H1 (cell line): ENCODE measurements around the gene RNFT2. TPM values are rescaled to one million over a fixed set of nuclear protein-coding genes. Genes with fewer than 3 reads are reported as not detected.

Experiments
- CTCF ChIA-PET: fragments of 300-600 bp; sonication (Branson Sonifier 250); formaldehyde crosslinking; loops from one replicate; lab custom pipeline; 2021; ENCODE audit not compliant: partially characterized antibody; lab: Charles Lee
- POLR2A ChIA-PET: fragments of 300-600 bp; sonication (Branson Sonifier 250); formaldehyde crosslinking; loops from one replicate; lab custom pipeline; 2021; ENCODE audit warnings: inconsistent platforms; ENCODE audit not compliant: partially characterized antibody; lab: Charles Lee
- DNase-seq, 2 experiments: peaks; one replicate each; pipeline versions ENCODE4 v3.0.0 to v3.0.0-alpha.2; 2010 to 2022; ENCODE audit warnings: low spot score in 2 of 2, low read depth in 1 of 2, mixed read lengths in 1 of 2
- FAIRE-seq: peaks from 2 replicates; lab custom pipeline; 2011; peaks lifted over from hg19 to GRCh38; lab: Jason Lieb, UNC
- H2AFZ ChIP-seq: 2 replicates; pipeline ENCODE4 v1.8.1; 2012; ENCODE audit warnings: low read length, inconsistent platforms
- H2AK5ac ChIP-seq: 2 replicates; pipeline ENCODE4 v1.6.1; 2013; ENCODE audit warnings: low read depth, low read length
- H2BK120ac ChIP-seq: replicated peaks from 2 replicates; pipeline ENCODE3; 2013; ENCODE audit warnings: low read depth, low read length, inconsistent platforms
- H2BK12ac ChIP-seq: 2 replicates; pipeline ENCODE4 v1.6.1; 2013; ENCODE audit warnings: low read depth, low read length
- H2BK15ac ChIP-seq: 2 replicates; pipeline ENCODE4 v1.6.1; 2013; ENCODE audit warnings: low read length
- H2BK20ac ChIP-seq: 2 replicates; pipeline ENCODE4 v1.6.1; 2013; ENCODE audit warnings: low read length
- H2BK5ac ChIP-seq: 2 replicates; pipeline ENCODE4 v1.6.1; 2013; ENCODE audit warnings: low read depth, low read length
- H3K14ac ChIP-seq: 2 replicates; pipeline ENCODE4 v1.6.1; 2013; ENCODE audit warnings: inconsistent platforms; ENCODE audit not compliant: insufficient read length
- H3K18ac ChIP-seq: 2 replicates; pipeline ENCODE4 v1.6.1; 2013; ENCODE audit warnings: low read length; ENCODE audit errors: extremely low read depth
- H3K23ac ChIP-seq: 2 replicates; pipeline ENCODE4 v1.6.1; 2013; ENCODE audit warnings: inconsistent platforms; ENCODE audit not compliant: insufficient read length
- H3K23me2 ChIP-seq: 2 replicates; pipeline ENCODE4 v1.6.1; 2013; ENCODE audit warnings: low read depth, low read length
- H3K27ac ChIP-seq: 2 replicates; pipeline ENCODE4 v1.6.1; 2011; ENCODE audit warnings: low read depth, low read length, inconsistent platforms
- H3K27me3 ChIP-seq, 4 experiments: replicated peaks in 1 of 4; 1 replicate in 1 of 4; 2 replicates in 3 of 4; pipeline versions ENCODE4 v1.6.1 to v1.8.1; 2011 to 2013; ENCODE audit warnings: low read length in 3 of 4, mild to moderate bottlenecking in 3 of 4, inconsistent platforms in 2 of 4, mixed read lengths in 2 of 4, moderate library complexity in 1 of 4; ENCODE audit not compliant: control insufficient read depth in 3 of 4, insufficient read depth in 3 of 4; ENCODE audit errors: extremely low read depth in 1 of 4
- H3K36me3 ChIP-seq, 4 experiments: 2 replicates each; pipeline versions ENCODE4 v1.6.1 to v1.8.1; 2011 to 2013; ENCODE audit warnings: mild to moderate bottlenecking in 4 of 4, low read length in 3 of 4, moderate library complexity in 2 of 4, control low read depth in 1 of 4, inconsistent platforms in 1 of 4; ENCODE audit not compliant: insufficient read depth in 4 of 4, control insufficient read depth in 2 of 4
- H3K4ac ChIP-seq: replicated peaks from 2 replicates; pipeline ENCODE3; 2013; ENCODE audit warnings: low read length, low read depth, mixed read lengths, inconsistent platforms; ENCODE audit not compliant: insufficient read length
- H3K4me1 ChIP-seq, 4 experiments: replicated peaks in 1 of 4; 1 replicate in 1 of 4; 2 replicates in 3 of 4; pipeline versions ENCODE4 v1.6.1 to v1.8.1; 2011 to 2013; ENCODE audit warnings: low read length in 3 of 4, inconsistent platforms in 2 of 4, mixed read lengths in 1 of 4; ENCODE audit not compliant: insufficient read depth in 4 of 4, control insufficient read depth in 3 of 4
- H3K4me2 ChIP-seq, 2 experiments: 2 replicates each; pipeline versions ENCODE4 v1.6.1 to v1.8.1; 2011 to 2013; ENCODE audit warnings: low read depth in 2 of 2, low read length in 2 of 2, control low read depth in 1 of 2, inconsistent platforms in 1 of 2, mild to moderate bottlenecking in 1 of 2; ENCODE audit not compliant: insufficient read depth in 1 of 2
- H3K4me3 ChIP-seq, 4 experiments: fragments of 200-600, 300-600 bp in 1 of 4; sonication (generic), shearing (Covaris generic), sonication (Bioruptor Twin) in 1 of 4; 2 replicates each; pipeline versions ENCODE4 v1.5.1 to v1.8.1; 2011 to 2016; ENCODE audit warnings: low read length in 4 of 4, low read depth in 3 of 4, control low read depth in 2 of 4, inconsistent platforms in 2 of 4, mild to moderate bottlenecking in 2 of 4, mixed read lengths in 1 of 4, moderate library complexity in 1 of 4; ENCODE audit not compliant: insufficient read depth in 2 of 4; ENCODE audit errors: extremely low read depth in 1 of 4
- H3K56ac ChIP-seq: replicated peaks from 2 replicates; pipeline ENCODE3; 2013; ENCODE audit warnings: low read depth, mild to moderate bottlenecking, mixed read lengths, low read length, inconsistent platforms; ENCODE audit not compliant: insufficient read length
- H3K79me1 ChIP-seq: 2 replicates; pipeline ENCODE4 v1.6.1; 2013; ENCODE audit warnings: low read depth, low read length, control low read depth
- H3K79me2 ChIP-seq, 2 experiments: 2 replicates each; pipeline versions ENCODE4 v1.6.1 to v1.8.1; 2012 to 2013; ENCODE audit warnings: low read length in 2 of 2, mild to moderate bottlenecking in 2 of 2, inconsistent platforms in 1 of 2; ENCODE audit not compliant: insufficient read depth in 2 of 2, control insufficient read depth in 1 of 2
- H3K9ac ChIP-seq, 4 experiments: replicated peaks in 1 of 4; 1 replicate in 1 of 4; 2 replicates in 3 of 4; pipeline versions ENCODE4 v1.6.1 to v1.8.1; 2011 to 2013; ENCODE audit warnings: low read depth in 3 of 4, low read length in 3 of 4, control low read depth in 2 of 4, mild to moderate bottlenecking in 2 of 4, moderate library complexity in 2 of 4, inconsistent platforms in 1 of 4; ENCODE audit errors: extremely low read depth in 1 of 4
- H3K9me3 ChIP-seq, 2 experiments: 2 replicates each; pipeline versions ENCODE4 v1.6.1 to v1.8.1; 2012 to 2013; ENCODE audit warnings: mild to moderate bottlenecking in 2 of 2, moderate library complexity in 2 of 2, control low read depth in 1 of 2, inconsistent platforms in 1 of 2, low read depth in 1 of 2, low read length in 1 of 2, mixed read lengths in 1 of 2; ENCODE audit not compliant: insufficient read depth in 2 of 2
- H4K20me1 ChIP-seq, 2 experiments: replicated peaks in 1 of 2; 2 replicates each; pipeline versions ENCODE3 to v1.8.1; 2011 to 2013; ENCODE audit warnings: inconsistent platforms in 2 of 2, low read length in 2 of 2, mild to moderate bottlenecking in 1 of 2; ENCODE audit not compliant: insufficient read depth in 2 of 2, control insufficient read depth in 1 of 2
- H4K5ac ChIP-seq: 2 replicates; pipeline ENCODE4 v1.6.1; 2013; ENCODE audit warnings: low read length, low read depth, mixed read lengths, inconsistent platforms; ENCODE audit not compliant: insufficient read length
- H4K8ac ChIP-seq: 2 replicates; pipeline ENCODE4 v1.8.0; 2013; ENCODE audit warnings: mild to moderate bottlenecking, moderate library complexity, low read length, inconsistent platforms; ENCODE audit not compliant: insufficient read depth; ENCODE audit errors: extremely low read depth
- H4K91ac ChIP-seq: replicated peaks from 2 replicates; pipeline ENCODE3; 2013; ENCODE audit warnings: low read length, mixed read lengths, inconsistent platforms; ENCODE audit not compliant: insufficient read length
- ATF3 ChIP-seq: IDR thresholded peaks from 2 replicates; pipeline ENCODE4 v1.6.1; 2011; ENCODE audit warnings: low read depth, mild to moderate bottlenecking, low read length; ENCODE audit not compliant: insufficient read depth
- BACH1 ChIP-seq: IDR thresholded peaks from 2 replicates; pipeline ENCODE4 v1.6.1; 2012; ENCODE audit warnings: low read length, improper control_type of control experiment
- JUN ChIP-seq: IDR thresholded peaks from 2 replicates; pipeline ENCODE4 v1.6.1; 2011; ENCODE audit warnings: low read depth, mild to moderate bottlenecking, improper control_type of control experiment, low read length
- SRF ChIP-seq: IDR thresholded peaks from 2 replicates; pipeline ENCODE4 v1.6.1; 2011; ENCODE audit warnings: mild to moderate bottlenecking, low read depth, low read length, moderate library complexity
- WGBS, 2 experiments: shearing (Covaris generic) in 1 of 2; methylation state at CpG; one replicate each; pipeline versions ENCODE4 v1.1.6 to v1.1.7; 2013 to 2015; ENCODE audit warnings: low lambda C conversion rate in 2 of 2, mixed read lengths in 2 of 2, inconsistent platforms in 1 of 2, low coverage in 1 of 2, missing lambda C conversion rate in 1 of 2; ENCODE audit not compliant: insufficient replicate concordance in 2 of 2, insufficient coverage in 1 of 2, insufficient read length in 1 of 2; ENCODE audit errors: extremely low coverage in 1 of 2, missing lambda C conversion rate in 1 of 2; 5-methylcytosine and 5-hydroxymethylcytosine counted together
- polyA plus RNA-seq, 7 experiments: library from polyadenylated mRNA; depleted of rRNA in 3 of 7; stranded (reverse) in 5 of 7; unstranded in 2 of 7; fragments of >200 nt in 5 of 7; fragments of 200-250 nt in 2 of 7; gene quantifications; 1 replicate in 5 of 7; 2 replicates in 1 of 7; 4 replicates in 1 of 7; pipeline versions ENCODE4 v1.2.1 to v1.2.3, GENCODE V29; 2011 to 2013; ENCODE audit warnings: missing spikeins in 2 of 7, mixed read lengths in 2 of 7
- total RNA-seq: library from RNA; stranded (reverse); fragmentation: NEBNext Ultra II Directional; extraction: Animal tissue kit (Norgen Biotek cat#: 25700); gene quantifications from 2 replicates; pipeline ENCODE4 v1.2.1, GENCODE V29; 2021

The RNFT2 gene
- total and polyA plus RNA-seq, 2 of the 8 experiments (the other 6 are each of a cell fraction or from before 2014, with no cell fraction given) = 14.2 to 33.1 TPM

GRCh38 chr12:116867523-116867922 is 129.4 kb downstream of the RNFT2 start:
- H3K56ac ChIP-seq = no peak overlapping the region
- H4K91ac ChIP-seq = no peak overlapping the region
- CTCF ChIA-PET = interaction anchor here (0.8 to 1.7 kb wide), 4 partner anchors 10 to 44 kb away, joined by 3 to 6 read pairs (median 3); no protein-coding TSS in a partner anchor
- no peak overlapping the region for H3K4ac ChIP-seq
- no peak overlapping the region for H3K18ac ChIP-seq
- 87% methylated on average over 2 of the region's 2 CpGs; no CpG with 5 or more reads in 1 of the 2 experiments for WGBS, 2 experiments
- no peaks in the 10 kb centered on the region for H3K36me3 ChIP-seq
- no peak overlapping the region for H3K14ac ChIP-seq
- no peak overlapping the region for H3K4me2 ChIP-seq
- H2BK15ac ChIP-seq = no peak overlapping the region
- H2BK120ac ChIP-seq = no peak overlapping the region
- no peaks in the 10 kb centered on the region for H3K9me3 ChIP-seq
- no peak for TF ChIP-seq BACH1
- no peak for TF ChIP-seq ATF3
- no peak for TF ChIP-seq JUN
- TF ChIP-seq SRF = peak; percentile 92
- TF ChIP-seq, all 59 proteins: peak for 1
- no peak overlapping the region for H2AK5ac ChIP-seq
- no peak overlapping the region for H3K9ac ChIP-seq
- no peaks in the 10 kb centered on the region; a peak in 1 of 7 replicates for H3K4me1 ChIP-seq
- no peaks in the 10 kb centered on the region for H3K23me2 ChIP-seq
- H4K5ac ChIP-seq = no peak overlapping the region
- no peak for FAIRE-seq
- no peak overlapping the region for H2BK12ac ChIP-seq
- H2BK5ac ChIP-seq = no peak overlapping the region
- POLR2A ChIA-PET = interaction anchor here (0.7 kb wide), 1 partner anchor 177 kb away, joined by 4 read pairs; no protein-coding TSS in a partner anchor
- H3K27ac ChIP-seq = no peak overlapping the region
- H3K4me3 ChIP-seq = no peak overlapping the region
- H2AFZ ChIP-seq = no peak overlapping the region
- H3K79me2 ChIP-seq = no peaks in the 10 kb centered on the region; a peak in 1 of 4 replicates
- no peak overlapping the region for H2BK20ac ChIP-seq
- no peak for DNase-seq
- no peak overlapping the region for H4K8ac ChIP-seq
- H3K27me3 ChIP-seq = no peaks in the 10 kb centered on the region
- H3K23ac ChIP-seq = no peak overlapping the region
- H3K79me1 ChIP-seq = no peaks in the 10 kb centered on the region
- peaks cover 0 to 2% of the 10 kb centered on the region in 2 experiments for H4K20me1 ChIP-seq
